DOHH2 (cell line): Measurements from ENCODE around the gene DAAM1.

Experiments used
- H3F3A ChIP-seq: fragments of 200-600 bp; sonication (generic), shearing (Covaris generic); 2 replicates; pipeline ENCODE4 v1.6.0; 2016; ENCODE audit warnings: antibody characterized with exemption, mild to moderate bottlenecking; ENCODE audit not compliant: control insufficient read depth, insufficient read depth
- H3K27ac ChIP-seq: fragments of 200-600 bp; sonication (generic); 2 replicates; pipeline ENCODE4 v1.5.1; 2014; ENCODE audit warnings: low read depth, mild to moderate bottlenecking, low read length, moderate library complexity
- H3K27me3 ChIP-seq: fragments of 200-600 bp; sonication (generic); 2 replicates; pipeline ENCODE4 v1.6.1; 2014; ENCODE audit warnings: mild to moderate bottlenecking, low read length, mixed read lengths; ENCODE audit not compliant: control insufficient read depth
- H3K36me3 ChIP-seq: fragments of 200-600 bp; sonication (generic); 2 replicates; pipeline ENCODE4 v1.6.1; 2014; ENCODE audit warnings: mild to moderate bottlenecking, low read length, moderate library complexity, mixed read lengths; ENCODE audit not compliant: control insufficient read depth
- H3K4me1 ChIP-seq: fragments of 200-600 bp; sonication (generic); 2 replicates; pipeline ENCODE4 v1.6.1; 2014; ENCODE audit warnings: mild to moderate bottlenecking, low read length, mixed read lengths; ENCODE audit not compliant: control insufficient read depth
- H3K4me2 ChIP-seq: fragments of 200-600 bp; sonication (generic); 2 replicates; pipeline ENCODE4 v1.6.0; 2014; ENCODE audit warnings: mild to moderate bottlenecking, low read length, moderate library complexity
- H3K4me3 ChIP-seq: fragments of 200-600 bp; sonication (generic); 2 replicates; pipeline ENCODE4 v1.5.1; 2014; ENCODE audit warnings: mild to moderate bottlenecking, low read length, mixed read lengths
- H3K79me2 ChIP-seq: fragments of 200-600 bp; sonication (generic); 2 replicates; pipeline ENCODE4 v1.6.1; 2014; ENCODE audit warnings: mild to moderate bottlenecking, low read length, mixed read lengths; ENCODE audit not compliant: control insufficient read depth
- H3K9me2 ChIP-seq: fragments of 200-600 bp; sonication (generic); replicated peaks from 2 replicates; pipeline ENCODE4 v1.6.1; 2014; ENCODE audit warnings: mild to moderate bottlenecking, low read length, mixed read lengths; ENCODE audit not compliant: control insufficient read depth
- H3K9me3 ChIP-seq: fragments of 200-600 bp; sonication (generic); 2 replicates; pipeline ENCODE4 v1.6.1; 2014; ENCODE audit warnings: antibody characterized with exemption, low read length, mixed read lengths; ENCODE audit not compliant: control insufficient read depth, insufficient read depth
- H4K20me1 ChIP-seq: fragments of 200-600 bp; sonication (generic); 2 replicates; pipeline ENCODE4 v1.6.0; 2014; ENCODE audit warnings: low read depth, mild to moderate bottlenecking, antibody characterized with exemption, low read length, moderate library complexity; ENCODE audit not compliant: control insufficient read depth, insufficient read depth
- EZH2phosphoT487 ChIP-seq: fragments of 200-600 bp; sonication (generic); IDR thresholded peaks from 2 replicates; pipeline ENCODE4 v1.6.1; 2017; ENCODE audit warnings: borderline replicate concordance, mild to moderate bottlenecking, antibody characterized with exemption, low read length, moderate library complexity, mixed read lengths
- TF ChIP-seq, protein P1 (sequence below): fragments of 200-600 bp; sonication (generic); IDR thresholded peaks from one replicate; pipeline ENCODE4 v1.5.1; 2014; ENCODE audit warnings: antibody characterized with exemption, mild to moderate bottlenecking, low read depth, low read length; ENCODE audit not compliant: poor library complexity, severe bottlenecking

Gene DAAM1

DNA sequence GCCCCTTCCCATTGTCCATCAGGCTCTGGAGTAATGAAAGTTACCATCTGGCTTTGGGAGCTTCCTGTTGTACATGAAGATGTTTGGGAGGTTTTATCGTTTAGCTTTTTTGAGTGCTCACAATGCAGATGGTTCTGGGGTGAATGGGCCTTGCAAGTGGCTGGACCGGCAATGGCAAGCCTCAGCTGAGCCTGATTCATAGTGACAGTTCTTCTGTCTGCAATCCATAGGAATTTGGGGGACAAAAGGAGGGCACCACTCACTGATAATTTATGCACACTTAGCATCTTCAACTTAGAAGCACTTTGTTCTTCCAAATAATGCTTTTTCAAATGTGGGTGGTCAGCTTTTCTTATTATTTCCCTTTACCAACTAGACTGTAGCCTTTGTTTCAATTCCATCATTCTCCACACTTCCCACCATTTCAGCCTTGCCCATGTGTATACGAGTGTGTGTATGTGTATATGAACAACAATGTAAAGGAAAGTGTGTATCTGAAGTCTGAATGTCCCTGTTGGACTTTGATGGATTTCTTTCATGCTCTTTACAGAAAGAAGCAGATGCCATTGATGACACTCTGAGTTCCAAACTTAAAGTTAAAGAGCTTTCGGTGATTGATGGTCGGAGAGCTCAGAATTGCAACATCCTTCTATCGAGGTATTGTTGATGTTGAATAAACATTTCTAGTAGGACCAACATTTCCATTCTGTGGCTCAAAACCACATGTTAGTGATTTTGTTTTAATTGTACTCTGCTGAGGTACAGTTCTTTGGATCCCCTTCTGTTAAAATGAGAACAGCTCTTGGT lies 151.3 kb downstream of the DAAM1 start:
- Histone ChIP-seq H3K9me2 (no peaks in the 10 kb centered on the region), H4K20me1 (no peaks in the 10 kb centered on the region), H3K27ac (no peak overlapping the region), H3K9me3 (no peaks in the 10 kb centered on the region), H3K36me3 (peaks cover 75% of the 10 kb centered on the region), H3K27me3 (no peaks in the 10 kb centered on the region), H3F3A (no peaks in the 10 kb centered on the region), H3K4me1 (peaks cover 25% of the 10 kb centered on the region), H3K4me2 (no peak overlapping the region), H3K4me3 (no peak overlapping the region), H3K79me2 (no peaks in the 10 kb centered on the region)
- TF ChIP-seq, protein P1, sequence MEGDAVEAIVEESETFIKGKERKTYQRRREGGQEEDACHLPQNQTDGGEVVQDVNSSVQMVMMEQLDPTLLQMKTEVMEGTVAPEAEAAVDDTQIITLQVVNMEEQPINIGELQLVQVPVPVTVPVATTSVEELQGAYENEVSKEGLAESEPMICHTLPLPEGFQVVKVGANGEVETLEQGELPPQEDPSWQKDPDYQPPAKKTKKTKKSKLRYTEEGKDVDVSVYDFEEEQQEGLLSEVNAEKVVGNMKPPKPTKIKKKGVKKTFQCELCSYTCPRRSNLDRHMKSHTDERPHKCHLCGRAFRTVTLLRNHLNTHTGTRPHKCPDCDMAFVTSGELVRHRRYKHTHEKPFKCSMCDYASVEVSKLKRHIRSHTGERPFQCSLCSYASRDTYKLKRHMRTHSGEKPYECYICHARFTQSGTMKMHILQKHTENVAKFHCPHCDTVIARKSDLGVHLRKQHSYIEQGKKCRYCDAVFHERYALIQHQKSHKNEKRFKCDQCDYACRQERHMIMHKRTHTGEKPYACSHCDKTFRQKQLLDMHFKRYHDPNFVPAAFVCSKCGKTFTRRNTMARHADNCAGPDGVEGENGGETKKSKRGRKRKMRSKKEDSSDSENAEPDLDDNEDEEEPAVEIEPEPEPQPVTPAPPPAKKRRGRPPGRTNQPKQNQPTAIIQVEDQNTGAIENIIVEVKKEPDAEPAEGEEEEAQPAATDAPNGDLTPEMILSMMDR: no peak
- no peak for TF ChIP-seq EZH2phosphoT487

DNA sequence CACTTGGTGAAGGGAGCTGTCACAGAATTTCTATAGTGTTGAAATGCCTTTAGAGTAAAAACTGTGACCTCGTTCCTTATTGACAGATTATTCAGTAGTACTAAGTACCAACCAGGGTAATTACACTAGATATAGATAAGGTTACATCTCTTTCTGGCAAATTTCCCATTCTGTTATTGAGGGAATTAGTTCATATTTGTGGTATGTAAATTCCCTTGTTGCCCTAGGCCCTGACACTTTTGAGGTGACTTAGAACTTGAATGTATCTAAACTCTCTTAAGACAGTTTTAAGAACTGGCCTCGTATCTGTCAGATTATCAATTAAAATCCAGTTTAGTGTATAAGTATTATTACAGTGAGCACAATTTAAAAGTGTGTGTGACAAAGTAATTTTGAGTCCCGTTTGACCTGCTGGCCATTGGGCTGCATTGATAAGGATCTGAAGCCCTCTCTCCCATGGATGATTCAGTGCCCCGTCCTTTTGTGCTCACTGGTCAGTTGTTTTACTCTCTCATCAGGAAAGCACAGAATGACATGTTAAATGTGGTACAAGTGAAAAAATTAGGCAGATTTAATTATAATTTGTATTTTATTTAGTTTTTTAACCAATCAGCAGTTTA lies 153.5 kb downstream of the DAAM1 start:
- Histone ChIP-seq H3F3A (peaks cover 6% of the 10 kb centered on the region; the same call in 1 of the 2 replicates), H3K27me3 (no peaks in the 10 kb centered on the region), H3K27ac (no peak overlapping the region), H4K20me1 (no peaks in the 10 kb centered on the region), H3K9me2 (no peaks in the 10 kb centered on the region), H3K9me3 (no peaks in the 10 kb centered on the region), H3K36me3 (peaks cover 78% of the 10 kb centered on the region), H3K4me1 (peaks cover 48% of the 10 kb centered on the region), H3K79me2 (no peaks in the 10 kb centered on the region), H3K4me3 (no peak overlapping the region), H3K4me2 (no peak overlapping the region)
- TF ChIP-seq, protein P1: no peak
- TF ChIP-seq EZH2phosphoT487: no peak

DNA sequence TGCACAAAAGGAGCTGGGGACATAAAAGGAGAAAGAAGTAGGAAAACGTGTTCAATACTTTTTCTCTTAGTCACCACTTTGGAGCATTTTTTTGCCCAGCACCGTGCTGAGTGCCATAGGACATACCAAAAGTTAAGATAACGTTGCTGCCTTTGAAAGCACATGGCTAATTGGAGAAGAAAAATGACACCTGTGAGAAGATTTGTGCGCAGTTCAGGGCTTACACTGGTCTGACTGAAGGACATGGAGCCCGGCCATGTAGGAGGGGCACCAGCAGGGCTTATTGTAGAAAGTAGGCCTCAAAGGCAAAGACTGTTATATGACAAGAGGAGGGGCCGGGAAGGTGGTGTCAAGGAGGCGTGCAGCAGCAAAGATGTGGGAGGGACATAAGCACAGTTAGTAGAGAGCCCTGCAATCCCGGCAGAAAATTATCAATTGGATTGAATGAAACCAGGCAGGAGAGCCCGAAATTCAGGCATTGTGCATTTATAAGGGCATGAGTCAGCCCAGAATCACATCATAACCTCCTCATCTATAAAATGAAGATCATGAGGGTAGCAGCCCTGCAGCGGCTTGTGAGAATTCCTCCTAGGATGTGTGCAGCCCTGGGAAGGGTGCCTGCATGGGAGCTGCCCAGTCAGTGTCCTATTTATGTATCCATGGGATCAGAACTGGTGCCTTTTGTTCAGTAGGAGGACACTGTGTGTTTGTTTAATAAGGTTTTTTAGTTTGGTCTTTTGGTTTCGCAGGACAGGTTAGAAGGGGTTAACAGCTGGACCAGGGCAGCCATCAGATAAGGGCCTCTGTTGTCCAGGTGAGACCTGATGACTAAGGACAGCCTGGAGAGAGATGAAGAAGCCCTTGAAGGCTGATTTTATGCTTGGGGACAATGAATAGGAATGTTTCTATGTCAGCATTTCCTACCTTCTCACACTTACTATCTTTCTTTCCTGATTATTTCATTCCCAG lies 154.3 kb downstream of the DAAM1 start:
- no peaks in the 10 kb centered on the region for H3K9me3 ChIP-seq
- H3K9me2 ChIP-seq: no peaks in the 10 kb centered on the region
- peaks cover 82% of the 10 kb centered on the region for H3K36me3 ChIP-seq
- H3K27me3 ChIP-seq: no peaks in the 10 kb centered on the region
- no peak overlapping the region for H3K4me2 ChIP-seq
- H3K79me2 ChIP-seq: no peaks in the 10 kb centered on the region
- TF ChIP-seq EZH2phosphoT487: no peak
- TF ChIP-seq, protein P1: no peak
- H3F3A ChIP-seq: peaks cover 10% of the 10 kb centered on the region
- H3K27ac ChIP-seq: no peak overlapping the region
- H3K4me3 ChIP-seq: no peak overlapping the region
- H3K4me1 ChIP-seq: peaks cover 56% of the 10 kb centered on the region
- H4K20me1 ChIP-seq: no peaks in the 10 kb centered on the region
